Iris pigment epithelial cell (primary cell): Measurements from ENCODE around the gene KDM5C.

Source experiments
- DNase-seq: peaks from one replicate; pipeline ENCODE4 v3.0.0-alpha.2; 2011; ENCODE audit warnings: low read depth

The KDM5C gene

DNA sequence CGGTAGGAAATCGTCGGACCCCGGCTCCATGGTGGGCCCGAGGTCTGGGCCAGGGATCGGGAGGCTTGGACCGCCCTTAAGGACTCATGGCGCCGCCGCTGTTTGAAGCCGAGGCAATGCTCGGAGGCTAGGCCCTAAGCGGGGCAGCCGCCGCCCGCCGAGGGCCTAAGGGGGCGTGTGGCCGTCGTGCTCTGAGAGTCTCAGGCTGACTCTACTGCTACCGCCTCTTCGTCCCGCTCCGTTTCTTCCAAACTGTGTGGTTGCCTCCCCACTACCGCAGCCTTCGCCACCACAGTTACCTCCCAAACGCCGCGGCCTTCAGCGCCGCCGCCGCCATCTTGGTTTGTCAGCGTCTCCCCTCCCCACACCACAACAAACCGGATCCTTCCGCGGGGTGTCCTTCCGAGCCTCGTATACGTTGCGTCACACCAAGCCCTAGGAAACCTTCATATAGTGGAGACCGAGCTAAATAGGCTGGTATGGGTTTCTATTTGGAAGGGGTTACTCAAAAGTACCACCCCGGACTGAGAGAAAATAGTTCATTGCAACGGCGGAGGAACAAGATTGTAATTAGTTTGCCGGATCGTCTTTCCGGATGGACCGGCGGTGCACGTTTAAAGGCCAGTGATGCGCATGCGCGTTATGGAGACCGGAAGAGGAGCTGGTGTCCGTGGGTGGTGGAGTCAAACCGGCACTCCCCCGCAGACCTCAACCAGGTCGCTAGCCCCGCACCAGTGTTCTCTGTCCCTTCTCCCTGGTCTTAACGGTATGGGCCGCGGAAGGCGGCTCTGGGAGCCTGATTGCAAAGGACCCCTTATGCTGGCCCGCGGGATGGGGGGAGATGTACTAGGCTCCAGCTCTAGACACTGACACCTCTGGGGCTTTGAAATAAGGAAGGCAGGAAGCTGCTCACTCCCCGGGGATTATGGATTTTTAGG is at the start of gene KDM5C:
KDM5C (minus strand) TSS at position 348 of the 938 bp plus-strand sequence; CDS start at position 30, 318 bp downstream.
- DNase-seq: peak; percentile 93

DNA sequence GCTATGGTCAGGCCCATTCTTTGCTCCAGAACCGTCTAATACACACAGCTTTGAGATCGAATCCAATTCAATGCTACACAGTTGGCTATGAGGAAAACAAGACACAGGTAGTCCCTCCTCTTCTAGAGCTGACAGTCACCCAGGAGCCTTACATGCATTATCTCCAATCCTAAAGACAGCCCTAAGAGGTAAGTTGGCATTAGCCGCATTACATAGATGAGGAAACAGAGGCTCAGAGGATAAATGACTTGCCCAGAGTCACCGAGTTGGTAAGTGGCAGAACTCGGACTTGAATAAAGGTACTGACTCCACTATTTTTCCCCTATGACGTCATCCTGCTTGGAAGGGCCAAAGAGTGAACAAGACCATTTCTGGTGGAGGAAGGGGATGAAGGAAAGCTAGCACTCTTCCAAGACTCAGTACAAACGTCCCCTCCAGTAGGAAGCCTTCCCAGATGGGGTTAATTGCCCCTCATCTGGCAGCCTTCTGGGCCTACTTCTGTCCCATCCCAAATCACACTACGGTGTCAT is 47.9 kb upstream of the KDM5C start:
- DNase-seq: no peak

DNA sequence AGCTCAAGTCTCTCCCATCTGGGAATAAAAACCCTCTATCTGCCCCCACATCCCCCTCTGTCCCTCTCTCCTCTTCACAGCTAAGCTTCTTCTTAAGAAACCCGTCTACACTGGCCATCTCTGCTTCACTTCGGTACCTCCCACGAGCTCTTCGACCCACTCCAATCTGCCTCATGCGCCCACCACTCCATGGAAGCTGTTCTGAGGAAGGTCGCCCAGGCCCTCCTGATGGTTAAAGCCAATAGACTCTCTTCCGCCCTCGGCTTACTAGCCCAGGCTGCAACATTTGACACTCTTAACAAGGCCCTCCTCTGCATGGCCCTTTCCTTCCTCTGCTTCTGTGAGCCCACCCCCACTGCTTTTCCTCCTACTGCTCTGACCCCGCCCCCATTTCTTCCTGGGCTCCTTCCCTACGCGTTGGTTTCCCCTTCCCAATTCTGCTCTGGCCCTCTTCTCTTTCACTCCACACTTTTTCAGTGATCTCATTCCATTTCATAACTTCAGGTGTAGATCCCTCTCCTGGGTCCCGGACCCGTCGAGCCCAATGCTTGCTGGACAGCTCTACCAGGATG is 44.6 kb upstream of the KDM5C start:
- DNase-seq: no peak

DNA sequence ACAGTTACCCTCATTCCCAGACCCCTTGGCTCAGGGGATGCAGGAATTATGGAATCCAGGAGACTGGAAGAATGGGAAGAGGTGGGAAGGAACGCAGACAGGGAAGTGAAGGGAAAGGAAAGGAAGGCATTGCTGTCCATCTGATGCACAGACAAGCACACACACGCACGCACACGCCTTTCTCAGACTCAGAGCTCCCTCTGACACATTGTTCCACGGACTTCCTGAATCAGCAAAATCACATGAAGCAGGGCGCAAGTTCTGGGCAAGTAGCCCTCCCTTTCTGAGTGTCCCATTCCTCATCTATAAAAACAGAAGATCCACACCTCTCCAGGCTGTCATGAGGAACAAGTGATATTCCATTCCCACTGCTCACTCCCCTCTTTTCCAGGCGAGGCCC is 43.2 kb upstream of the KDM5C start:
- no peak for DNase-seq

DNA sequence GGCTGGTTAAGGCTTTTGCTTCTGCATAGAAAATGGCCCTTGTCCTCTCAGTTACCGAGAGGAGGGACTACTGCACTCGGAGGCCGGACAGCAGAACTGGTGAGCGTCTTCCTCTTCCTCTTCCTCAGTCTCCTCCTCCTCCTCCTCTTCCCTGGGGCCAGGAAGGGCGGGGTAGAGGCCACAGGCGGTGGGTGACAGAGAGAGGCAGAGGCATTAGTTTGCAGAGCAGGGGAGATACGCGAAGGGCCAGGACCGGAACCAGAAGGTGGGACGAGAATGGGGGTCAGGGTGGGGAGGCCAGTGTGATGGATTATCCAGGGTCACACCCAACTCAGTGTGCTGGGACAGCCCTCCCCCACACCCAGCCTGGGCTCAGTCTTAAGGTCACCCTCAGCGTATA is 41.9 kb upstream of the KDM5C start:
- no peak for DNase-seq

DNA sequence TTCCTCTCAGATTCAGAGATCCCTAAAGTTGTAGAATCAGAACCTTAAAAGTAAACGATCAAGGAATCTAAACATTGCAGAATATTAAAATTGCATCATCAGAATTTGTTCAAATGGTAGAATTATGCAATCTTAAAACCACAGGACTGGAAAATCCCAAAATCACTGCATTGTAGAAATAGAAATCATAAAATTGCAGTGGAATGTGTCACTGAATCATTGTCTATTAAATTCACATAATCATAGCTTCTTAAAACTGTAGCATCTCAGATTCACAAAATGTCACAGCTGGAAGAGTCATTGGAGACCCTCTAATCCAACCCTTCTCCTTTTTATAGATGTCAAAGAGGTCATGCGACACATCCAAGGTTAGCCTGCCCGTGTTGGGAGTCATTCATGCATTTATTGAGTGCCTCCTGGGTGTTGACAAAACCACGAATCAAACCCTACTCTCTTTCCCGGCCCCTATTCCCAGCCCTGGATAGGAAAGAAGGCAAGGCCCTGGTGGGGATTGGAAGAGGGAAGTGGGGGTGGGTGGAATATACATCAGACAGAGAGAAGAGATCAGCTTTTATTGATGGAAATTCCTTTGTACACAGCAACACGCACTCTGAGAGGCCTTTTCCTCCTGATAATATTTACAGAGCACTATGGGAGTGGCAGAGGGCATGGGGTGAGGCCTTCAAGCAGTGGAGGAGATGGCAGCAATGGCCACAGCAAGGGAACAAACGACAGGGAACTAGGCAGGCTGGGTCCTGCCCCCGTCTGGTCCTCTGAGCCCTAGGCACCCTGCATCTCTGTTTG is 41.0 kb upstream of the KDM5C start:
- peak; percentile 69 for DNase-seq

DNA sequence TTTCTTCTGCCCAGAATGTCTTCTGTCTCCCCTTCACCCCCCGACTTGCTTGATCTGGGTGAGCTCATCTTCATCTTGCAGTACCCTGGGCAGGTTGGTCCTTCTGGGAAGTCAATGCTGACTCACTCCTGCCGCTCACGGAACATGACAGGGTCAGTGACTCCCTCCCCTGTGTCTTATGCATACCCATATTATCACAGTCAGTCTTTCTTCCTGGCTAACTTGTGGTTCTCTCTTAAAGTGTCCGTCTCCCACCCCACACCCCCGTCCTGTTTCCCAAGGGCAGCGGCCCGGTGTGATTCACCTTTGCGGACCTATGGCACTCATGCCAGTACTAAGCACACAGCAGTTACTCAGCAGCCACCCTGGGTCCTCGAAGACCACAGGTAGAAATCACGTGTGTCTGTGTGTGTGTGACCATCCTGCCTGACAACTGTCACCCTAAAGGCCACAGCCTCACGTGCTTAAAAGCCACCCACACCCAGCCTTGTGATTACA is 38.6 kb upstream of the KDM5C start:
- peak; percentile 70 for DNase-seq

DNA sequence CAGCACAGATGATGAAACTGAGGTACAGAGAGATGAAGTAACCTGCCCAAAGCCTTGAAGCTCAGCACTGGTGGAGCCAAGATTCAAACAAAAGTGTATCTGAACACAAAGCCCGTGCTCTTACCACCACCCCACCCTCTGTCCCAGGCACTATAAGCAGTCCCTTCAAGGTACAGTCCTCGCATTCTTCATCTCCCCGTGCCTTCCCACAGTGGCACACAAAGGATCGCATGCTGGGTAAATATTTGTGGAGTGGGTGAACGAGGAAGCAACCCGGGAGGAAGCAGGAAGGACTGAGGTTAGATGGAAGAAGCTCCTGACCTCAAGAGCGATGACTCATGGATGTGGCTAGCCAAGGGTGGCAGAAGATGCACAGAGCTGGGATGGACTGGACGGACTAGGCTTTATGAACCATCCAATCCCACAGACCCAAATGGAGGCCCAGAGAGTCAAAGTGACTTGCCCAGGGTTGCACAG is 37.9 kb upstream of the KDM5C start:
- peak; percentile 73 for DNase-seq

DNA sequence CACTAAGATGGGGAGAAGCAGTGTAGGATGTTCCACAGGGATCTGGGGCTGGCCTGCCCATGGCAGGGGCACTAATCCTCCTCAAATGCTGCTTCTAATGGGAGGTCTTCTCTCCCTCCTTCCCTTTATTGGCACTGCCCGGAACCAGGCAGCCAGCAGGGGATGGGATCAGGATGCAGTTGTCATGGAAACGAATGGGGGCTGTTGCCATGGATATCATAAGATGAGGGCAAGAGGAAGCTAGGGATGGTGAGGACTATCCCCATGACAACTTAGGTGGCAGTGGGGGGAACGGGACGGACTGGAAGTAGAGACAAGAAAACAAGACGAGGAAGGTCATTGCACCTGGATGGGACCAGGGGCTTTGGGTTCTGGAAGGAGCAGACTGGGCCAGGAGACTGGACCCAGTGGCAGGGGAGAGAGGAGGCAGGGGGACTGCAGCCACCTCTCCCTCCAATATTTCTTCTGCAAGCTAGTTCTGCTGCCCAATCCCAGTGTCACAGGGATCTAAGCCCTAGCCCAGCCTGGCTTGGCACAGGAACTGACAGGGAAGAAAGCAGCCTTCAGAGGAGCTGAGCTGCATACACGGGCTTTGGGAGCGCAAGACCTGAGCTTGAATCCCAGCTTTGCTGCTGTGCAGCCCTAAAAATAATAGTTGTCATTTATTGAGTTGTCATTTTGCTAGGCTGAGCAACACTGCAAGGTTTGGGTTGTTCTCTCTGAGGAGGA is 37.3 kb upstream of the KDM5C start:
- DNase-seq: no peak

DNA sequence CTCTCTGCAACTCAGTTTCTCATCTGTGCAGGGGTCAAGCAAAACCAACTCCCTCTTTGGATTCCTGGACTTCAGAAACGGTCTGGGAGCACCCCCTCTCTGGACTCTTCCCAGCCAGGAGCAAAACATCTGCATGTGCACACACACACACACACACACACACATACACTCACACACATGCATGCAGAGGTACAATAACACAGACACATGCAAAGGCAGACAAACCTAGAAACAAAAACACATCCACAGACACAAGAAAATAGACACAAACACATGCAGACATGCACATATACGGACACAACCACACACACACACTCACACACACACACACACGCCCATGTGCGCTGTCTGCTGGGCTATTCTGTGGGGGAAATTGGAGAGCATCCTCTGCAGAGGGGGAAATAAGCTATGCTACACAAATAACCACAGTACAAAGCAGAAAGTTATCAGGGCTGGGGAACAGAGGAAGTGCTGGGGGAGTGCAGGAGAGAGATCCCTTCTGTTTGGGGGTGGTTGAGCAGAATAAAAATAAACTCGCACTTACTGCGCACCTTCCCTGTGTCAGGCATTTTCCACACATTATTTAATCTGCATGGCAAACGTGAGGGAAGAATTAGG is 36.5 kb upstream of the KDM5C start:
- no peak for DNase-seq

DNA sequence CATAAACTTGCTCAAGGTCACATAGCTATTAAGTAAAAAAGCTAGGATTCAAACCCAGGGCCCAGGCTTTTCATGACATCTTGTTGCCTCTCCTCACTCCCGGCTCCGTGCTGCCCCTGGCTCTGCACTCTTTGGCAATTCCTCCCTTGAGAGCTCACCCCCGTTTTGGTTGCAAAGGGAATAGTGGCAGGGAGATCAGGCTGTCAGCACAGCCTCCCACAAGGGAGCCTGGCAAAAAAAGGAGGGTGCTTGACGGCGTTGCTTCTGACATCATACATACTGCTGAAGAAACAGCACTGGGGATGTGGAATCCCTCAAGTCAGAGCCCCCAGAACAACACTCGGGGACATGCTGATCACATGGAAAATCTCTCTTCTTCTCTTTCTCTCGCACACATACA is 35.8 kb upstream of the KDM5C start:
- DNase-seq: no peak

DNA sequence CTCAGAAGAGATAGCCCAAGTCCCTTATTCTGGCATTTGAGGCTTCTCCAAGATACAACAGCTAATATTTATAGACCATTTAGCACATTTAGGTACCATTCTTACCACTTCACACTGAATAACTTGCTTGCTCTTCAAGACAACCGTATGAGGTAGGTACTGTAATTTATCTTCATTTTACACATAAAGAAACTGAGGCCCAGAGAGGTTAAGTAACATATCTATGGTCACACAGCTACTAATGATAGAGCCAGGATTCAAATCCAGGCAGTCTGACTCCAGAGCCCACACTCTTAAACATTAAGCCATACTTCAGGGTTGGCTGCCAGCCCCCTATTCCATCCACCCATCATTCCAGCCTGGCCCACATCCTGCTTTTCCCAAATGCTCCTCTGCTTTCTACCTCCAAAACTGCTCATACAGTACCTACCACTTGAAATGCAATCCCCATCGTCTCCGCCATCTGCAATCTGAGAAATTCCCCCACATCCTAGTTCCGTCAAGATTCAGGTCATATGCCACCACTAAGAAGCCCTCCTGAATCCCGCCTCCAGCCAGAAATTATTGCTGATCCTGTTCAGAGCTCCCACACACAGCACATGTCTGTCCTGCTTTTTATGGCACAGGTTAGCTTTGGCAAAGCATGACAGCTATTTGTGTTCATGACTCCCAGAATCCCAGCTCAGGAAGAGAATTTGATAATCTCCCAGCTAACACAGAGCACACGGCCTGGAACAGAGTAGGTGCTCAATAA is 32.8 kb upstream of the KDM5C start:
- DNase-seq: no peak

DNA sequence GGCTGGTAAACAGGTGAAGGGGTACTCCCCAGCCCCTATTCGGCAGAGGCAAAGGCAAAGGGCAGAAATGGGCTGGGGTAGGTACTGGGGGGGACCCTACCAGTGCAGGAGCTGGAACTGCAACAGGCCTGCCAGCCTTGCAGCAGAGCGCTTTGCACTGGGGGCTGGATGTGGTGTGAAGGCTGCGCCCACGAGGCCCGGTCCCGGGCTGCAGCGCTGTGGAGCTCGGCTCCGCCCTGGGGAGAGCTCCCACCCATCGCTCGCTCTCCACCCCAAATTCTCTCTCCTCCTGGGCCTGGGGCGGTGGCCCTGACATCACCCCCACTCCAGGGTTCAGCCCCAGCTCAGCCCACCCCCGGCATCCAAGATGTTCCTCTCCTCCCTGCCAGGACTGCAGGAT is 32.2 kb upstream of the KDM5C start:
- DNase-seq: no peak

DNA sequence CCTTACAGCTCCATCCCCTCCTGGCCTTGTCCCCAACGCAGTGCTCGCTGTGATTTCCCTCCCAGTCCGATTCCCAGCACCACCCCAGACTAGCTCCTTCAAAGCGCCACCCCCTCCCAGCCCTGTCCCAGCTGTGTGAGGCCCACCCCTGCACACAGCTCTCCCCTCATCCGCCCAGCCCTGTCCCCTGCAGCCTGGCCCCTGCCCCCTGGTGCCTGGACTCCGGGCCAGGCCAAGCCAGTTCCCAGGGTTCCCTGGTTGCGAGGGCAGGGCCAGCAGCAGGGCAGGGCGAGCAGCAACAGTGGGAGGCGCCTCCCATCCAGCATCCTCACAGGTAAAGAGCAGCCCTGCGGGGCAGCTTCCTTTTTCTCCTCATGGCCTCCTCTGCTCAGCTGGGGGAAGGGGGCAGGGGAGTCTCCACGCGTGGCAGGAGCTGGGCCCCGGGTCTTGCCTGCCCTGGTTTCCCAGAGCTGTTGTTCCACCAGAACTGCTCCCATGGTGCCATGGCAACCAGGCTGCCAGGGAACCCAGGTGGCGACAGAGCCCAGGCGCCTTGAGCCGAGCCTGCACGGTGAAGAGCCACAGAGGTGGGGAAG is 31.5 kb upstream of the KDM5C start:
- no peak for DNase-seq

DNA sequence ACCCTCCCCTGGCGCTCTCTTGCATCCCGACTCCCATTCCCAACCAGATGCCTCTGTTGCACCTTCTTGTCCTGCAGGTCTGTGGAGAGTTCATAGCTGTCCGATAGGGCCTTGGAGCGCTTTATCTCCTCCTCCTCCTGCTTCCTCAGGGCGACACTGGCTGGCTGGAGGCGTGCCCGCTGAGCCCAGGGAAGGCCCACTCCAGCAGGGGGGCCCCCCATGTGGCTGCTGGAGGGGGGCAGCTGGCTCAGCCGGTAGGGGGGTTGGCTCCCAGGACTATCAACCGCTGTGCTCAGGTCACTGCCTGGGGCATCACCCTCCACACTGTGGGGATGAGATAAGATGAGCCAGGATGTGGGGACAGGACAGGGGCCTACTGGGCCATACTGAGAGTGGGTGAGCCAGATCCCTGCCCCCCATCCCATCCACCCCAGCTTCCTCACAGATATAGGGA is 30.8 kb upstream of the KDM5C start:
- DNase-seq: no peak

DNA sequence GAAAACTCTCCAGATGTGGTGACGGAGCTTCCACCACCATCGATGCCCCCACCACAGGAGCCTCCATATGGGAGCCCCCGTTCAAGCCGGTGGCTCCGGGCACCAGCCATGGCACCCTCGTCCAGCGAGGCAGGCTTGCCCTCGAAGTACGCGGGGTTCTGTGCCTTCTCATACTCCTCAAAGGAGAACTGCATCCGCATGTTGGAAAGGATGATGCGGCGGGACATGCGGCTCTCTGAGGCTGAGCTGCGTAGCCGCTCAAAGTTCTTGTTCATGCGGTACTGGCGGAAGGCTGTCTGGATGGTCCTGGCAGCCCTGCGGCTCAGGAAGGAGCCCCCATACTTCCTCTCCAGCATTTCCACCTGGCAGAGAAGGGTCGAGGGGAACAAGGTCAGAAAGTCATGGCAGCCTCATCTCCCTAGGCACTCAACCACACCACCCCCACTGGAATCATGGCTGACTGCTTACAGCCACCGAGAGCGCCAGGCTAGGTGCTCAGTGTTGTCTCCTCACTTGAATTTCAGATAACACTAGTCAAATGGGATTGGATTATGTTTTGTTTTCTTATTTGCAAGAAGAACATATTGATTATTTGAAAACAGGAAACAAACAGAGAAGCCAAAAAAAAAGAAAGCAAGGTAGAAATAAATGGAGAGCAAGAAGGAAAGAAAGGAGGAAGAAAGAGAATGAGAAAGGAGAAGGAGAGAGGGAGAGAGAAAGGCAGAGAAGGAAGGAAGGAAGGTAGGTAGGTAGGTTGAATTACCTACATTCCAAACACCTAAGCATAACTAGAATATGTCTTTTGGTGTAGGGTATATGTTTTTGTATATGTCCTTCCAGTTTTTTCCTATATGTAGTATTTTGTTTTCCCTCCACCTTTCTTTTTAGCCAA is 29.8 kb upstream of the KDM5C start:
- DNase-seq: no peak

DNA sequence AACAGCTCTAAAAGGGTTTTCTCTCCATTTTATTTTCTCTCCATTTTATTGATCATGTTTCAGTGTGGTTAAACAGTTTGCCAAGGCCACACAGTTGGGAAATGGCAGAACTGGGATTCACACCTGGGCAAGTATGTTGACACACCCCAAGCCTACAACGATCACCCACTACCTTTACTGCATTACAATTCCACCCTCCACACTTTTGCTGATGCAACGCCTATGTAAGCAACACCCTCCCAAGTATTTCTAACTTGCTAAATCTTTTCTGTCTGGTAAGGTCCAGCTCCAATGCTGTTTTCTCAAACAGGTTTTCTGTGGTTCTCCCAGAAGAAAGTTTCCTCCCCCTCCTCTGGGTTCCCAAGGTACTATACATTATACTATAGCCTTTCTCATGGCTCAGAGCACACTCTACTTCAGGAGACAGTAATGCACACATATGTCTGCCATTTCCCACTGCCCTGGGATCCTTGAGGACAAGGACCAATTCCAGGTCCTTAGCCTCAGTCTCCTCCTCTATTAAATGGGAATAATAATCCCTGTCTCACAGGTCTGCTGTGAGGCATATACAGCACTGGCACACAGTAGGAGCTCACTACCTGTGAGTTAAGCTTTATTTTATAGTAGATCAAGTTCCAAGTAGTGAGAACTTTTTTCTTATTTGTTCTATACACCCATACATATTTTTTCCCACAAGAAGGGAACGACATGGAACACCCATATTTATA is 28.4 kb upstream of the KDM5C start:
- DNase-seq: no peak

DNA sequence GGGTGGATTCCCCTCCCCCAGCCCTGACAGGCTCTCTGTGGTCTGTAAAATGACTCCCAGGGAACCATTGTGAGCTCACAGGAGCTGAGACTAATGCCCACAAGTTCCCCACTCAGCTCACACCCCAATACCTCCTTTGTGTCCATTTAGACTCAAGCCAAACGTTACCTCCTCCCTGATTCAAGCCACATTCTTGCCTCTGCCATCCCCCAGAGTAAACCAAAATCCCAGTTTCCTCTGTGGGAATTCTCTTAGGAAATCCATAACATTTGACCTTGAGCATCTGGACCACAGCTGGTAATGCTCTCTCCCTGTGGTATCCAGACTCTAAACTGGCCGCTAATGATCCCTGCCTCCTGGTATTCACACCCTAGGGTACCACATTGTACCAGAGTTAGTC is 26.3 kb upstream of the KDM5C start:
- DNase-seq: no peak
